OCI-M1 (cell line): Measurements from ENCODE around the gene ADAMTSL4.
"Not testable (repeated sequence)": the region's sequence is repeated elsewhere in the genome, so short reads cannot be mapped to it uniquely, and the experiment has no call there.

Experiments
- DNase-seq: peaks from one replicate; lab custom pipeline; 2025; lab: John Stamatoyannopoulos, UW

Gene ADAMTSL4

DNA sequence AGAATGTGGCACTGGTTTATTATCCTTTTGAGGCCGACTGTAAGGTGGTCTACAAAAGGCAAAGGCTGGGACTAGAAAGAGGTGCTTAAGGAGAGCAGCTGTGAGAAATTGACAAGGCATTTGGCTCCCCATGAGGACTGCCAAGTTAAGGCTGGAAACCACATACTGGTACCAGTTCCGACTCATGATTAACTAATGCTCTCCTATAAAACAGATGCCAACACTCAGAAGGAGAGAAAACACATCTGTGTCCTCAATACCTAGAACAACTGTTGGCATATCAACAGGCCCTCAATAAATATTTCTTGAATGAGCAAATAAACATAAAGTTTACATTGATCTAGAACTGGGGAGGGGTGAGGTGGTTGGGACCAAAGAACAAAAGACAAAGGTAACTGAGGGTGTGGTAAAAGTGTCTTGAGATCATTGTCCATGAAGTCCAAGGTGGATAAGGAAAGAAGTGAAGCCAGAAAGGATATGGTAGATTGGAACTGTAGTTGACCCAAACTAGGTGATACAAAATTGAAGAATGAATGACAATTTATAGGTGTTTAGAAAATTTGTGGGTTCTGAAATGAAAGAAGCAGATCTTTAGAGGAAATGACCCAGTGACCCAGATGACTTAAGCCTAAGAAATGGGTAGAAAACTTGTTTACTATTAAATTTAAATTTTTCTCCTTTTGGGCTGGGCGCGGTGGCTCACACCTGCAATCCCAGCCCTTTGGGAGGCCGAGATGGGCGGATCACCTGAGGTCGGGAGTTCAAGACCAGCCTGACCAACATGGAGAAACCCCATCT lies 47.1 kb downstream of the ADAMTSL4 start:
- DNase-seq, result no peak

DNA sequence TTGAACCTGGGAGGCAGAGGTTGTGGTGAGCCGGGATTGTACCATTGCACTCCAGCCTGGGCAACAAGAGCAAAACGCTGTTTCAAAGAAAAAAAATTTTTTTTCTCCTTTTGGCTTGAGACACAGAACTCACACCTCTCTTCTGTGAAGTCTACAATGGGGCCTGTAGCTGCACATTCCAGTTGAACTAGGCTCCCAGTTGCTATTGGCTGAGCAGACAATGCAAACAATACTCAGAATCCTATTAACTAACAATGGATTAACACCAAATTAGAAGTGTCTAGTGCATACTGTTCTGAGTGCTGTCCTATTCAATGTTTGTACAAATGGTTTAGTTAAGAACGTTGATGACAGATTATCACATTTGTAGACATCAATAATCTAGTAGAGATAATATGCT lies 47.8 kb downstream of the ADAMTSL4 start:
- DNase-seq, result no peak

DNA sequence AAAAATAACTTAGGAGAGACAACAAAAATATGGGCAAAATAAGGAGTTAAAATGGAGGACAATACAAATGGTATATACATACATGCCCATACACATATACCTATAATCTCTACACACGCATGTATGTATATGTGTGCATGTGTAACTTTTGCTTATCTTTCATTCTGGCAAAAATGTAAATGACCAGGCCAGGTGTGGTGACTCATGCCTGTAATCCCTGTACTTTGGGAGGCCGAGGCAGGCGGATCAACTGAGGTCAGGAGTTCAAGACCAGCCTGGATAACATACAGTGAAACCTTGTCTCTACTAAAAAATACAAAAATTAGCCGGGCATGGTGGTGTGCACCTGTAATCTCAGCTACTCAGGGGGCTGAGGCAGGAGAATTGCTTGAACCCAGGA lies 49.1 kb downstream of the ADAMTSL4 start:
- DNase-seq, result not testable (repeated sequence)

DNA sequence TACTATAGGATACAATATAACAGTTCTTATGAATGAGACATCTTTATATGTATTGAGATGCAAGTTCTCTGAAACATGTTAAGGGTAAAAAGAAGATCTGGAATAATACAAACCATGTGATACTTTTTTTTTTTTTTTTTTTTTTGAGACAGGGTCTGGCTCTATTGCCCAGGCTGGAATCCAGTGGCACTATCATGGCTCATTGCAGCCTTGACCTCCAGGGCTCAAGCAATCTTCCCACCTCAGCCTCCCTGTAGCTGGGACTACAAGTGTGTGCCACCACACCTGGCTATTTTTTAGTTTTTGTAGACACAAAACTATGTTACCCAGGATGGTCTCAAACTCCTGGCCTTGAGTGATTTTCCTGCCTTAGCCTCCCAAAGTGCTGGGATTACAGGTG lies 52.3 kb downstream of the ADAMTSL4 start:
- no peak for DNase-seq

DNA sequence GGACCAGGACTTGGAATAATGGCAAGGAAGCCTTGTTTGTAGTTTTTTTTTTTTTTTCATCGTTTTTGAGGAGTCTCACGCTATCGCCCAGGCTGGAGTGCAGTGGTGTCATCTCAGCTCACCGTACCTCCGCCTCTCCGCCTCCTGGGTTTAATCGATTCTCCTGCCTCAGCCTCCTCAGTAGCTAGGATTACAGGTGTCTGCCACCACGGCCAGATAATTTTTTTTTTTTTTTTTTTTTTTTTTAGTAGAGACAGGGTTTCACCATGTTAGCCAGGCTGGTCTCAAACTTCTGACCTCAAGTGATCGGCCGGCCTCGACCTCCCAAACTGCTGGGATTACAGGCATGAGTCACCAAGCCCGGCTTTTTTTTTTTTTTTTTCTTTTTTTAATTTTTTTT lies 53.2 kb downstream of the ADAMTSL4 start:
- DNase-seq, result not testable (repeated sequence)

DNA sequence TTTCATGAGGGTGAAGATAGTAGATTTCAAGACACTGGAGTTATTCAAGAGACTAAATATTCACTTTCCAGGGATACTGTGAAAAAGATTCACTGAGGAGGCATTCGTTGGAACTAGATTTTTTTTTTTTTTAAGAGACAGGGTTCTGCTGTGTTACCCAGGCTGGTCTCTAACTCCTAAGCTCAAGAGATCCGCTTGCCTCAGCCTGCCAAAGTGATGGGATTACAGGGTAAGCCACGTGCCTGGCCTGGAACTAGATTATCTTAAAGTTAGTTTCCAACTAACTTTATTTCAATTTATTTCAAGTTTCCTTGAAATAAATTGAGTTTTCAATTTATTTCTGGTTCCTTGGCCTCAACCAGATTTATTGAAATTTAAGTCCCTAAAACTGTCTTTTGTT lies 54.5 kb downstream of the ADAMTSL4 start:
- no peak for DNase-seq

DNA sequence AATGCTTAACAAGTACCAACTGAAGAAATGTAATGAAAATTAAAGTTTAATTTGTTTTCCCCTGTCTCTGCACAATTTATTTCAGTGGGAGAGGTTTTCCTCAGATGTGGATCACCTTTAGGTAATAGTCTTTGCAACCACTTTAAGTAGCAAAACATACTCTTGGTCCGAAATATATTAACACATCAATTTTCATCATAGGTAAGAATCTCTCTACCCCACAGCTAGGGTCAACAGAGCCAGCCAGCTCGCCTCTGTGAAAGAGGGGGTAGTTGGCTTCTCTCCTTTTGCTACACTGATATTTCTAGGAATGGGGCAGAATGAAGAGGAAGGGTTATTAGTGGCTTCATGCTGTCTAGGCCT lies 55.0 kb downstream of the ADAMTSL4 start:
- no peak for DNase-seq

DNA sequence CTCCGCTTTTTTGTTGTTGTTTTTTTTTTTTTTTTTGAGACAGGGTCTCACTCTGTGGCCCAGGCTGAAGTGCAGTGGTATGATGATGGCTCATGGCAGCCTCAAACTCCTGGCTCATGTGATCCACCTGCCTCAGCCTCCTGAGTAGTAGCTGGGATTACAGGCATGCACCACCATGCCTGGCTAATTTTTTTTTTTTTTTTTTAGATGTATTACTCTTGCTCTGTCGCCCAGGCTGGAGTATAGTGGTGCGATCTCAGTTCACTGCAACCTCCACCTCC lies 56.2 kb downstream of the ADAMTSL4 start:
- DNase-seq, result not testable (repeated sequence)

DNA sequence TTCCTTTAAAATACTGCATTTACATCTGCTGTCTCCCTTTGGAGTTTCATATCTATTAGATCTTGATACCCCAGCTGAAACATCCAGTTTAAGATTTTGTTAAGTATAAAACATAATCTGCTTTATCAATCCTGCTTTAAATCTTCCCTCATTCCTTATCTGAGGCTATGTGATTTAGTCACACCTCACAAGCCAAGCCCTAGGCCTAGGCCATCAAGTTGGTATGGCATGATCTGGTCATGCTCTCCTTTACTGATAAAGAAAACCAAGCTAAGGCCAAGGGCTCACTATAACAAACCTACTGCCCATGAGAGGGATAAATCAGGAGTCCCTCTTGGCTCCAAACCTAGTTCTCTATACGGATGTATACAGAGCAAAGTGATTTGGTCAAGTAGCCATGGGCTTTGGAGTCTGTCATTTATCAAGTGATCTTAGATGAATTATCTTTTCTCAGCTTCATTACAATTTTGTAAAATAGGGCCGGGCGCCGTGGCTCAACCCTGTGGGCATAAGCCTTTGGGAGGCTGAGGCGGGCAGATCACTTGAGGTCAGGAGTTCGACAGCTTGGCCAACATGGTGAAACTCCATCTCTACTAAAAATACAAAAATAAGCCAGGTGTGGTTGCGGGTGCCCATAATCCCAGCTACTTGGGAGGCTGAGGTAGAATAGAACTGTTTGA lies 57.4 kb downstream of the ADAMTSL4 start:
- DNase-seq, result no peak

DNA sequence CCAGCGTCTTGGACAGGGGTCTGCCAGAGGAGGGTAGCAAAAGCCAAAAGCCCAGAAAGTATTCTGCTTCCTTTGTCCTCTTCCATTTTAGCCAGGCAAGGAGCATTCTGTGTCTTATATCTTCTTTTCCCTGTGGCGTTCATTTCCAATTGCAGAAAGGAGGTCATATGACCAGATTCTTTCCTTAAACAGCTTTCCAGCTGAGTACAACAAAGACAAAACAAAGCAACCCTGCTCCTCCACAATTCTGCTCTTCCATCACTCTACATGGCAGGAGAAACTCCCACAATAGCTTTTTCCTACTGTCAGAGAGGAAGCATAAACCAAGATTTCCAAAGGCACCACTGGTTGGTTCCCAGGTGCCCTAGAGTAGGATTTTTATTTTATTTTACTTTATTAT lies 60.5 kb downstream of the ADAMTSL4 start:
- DNase-seq, result no peak
